GM18517 (cell line): ENCODE measurements around the gene DDIT3.

Source experiments
- ATAC-seq: cut with Tn5 transposase; IDR thresholded peaks from one replicate; pipeline ENCODE4 v1.9.1; 2021; ENCODE audit warnings: mild to moderate bottlenecking, moderate library complexity; ENCODE audit not compliant: unreplicated experiment

The DDIT3 gene

DNA sequence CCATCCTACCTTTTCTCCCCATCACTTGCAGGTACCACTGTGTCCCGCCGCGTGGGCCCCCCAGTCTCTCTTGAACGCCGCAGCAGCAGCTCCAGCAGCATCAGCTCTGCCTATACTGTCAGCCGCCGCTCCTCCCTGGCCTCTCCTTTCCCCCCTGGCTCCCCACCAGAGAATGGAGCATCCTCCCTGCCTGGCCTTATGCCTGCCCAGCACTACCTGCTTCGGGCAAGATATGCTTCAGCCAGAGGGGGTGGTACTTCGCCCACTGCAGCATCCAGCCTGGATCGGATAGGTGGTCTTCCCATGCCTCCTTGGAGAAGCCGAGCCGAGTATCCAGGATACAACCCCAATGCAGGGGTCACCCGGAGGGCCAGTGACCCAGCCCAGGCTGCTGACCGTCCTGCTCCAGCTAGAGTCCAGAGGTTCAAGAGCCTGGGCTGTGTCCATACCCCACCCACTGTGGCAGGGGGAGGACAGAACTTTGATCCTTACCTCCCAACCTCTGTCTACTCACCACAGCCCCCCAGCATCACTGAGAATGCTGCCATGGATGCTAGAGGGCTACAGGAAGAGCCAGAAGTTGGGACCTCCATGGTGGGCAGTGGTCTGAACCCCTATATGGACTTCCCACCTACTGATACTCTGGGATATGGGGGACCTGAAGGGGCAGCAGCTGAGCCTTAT, 49.9 kb downstream of the DDIT3 start:
- ATAC-seq: no peak

DNA sequence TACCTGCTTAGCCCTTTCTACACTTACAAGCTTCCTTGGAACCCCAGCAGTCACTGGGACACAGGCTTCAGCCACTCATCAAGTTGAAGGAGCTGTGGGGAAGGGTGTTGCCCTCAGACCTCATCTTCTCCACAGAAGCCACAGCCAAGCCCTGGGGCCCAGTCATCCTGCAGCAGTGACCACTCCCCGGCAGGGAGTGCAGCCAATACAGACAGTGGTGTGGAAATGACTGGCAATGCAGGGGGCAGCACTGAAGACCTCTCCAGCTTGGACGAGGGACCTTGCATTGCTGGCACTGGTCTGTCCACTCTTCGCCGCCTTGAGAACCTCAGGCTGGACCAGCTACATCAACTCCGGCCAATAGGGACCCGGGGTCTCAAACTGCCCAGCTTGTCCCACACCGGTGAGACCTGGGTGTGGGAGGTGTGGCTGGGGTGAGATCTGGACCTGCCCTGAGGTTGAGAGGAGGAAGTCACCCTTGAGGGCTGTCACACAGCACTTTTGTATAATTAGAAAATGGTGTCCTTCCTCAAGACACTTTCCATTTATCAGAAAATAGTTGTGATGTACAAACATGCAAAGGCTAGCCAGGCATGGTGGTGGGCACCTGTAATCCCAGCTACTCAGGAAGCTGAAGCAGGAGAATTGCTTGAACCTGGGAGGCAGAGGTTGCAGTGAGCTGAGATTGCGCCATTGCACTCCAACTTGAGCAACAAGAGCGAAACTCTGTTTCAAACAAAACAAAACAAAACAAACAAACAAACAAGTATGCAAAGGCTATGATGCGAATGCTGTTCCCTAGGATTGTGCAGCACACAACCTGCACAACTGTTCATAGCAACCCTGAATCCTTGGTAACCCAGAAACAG, 50.8 kb downstream of the DDIT3 start:
- no peak for ATAC-seq

DNA sequence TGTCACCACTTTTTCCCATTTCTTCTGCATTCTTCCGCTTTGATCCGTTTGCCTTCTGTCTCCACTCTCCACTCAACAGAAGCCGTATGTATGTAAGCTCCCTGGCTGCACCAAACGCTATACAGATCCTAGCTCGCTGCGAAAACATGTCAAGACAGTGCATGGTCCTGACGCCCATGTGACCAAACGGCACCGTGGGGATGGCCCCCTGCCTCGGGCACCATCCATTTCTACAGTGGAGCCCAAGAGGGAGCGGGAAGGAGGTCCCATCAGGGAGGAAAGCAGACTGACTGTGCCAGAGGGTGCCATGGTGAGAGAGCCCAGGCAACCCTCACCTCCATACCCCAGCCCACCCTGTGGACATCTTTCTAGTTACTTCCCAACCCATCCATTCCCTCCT, 52.4 kb downstream of the DDIT3 start:
- ATAC-seq: no peak

DNA sequence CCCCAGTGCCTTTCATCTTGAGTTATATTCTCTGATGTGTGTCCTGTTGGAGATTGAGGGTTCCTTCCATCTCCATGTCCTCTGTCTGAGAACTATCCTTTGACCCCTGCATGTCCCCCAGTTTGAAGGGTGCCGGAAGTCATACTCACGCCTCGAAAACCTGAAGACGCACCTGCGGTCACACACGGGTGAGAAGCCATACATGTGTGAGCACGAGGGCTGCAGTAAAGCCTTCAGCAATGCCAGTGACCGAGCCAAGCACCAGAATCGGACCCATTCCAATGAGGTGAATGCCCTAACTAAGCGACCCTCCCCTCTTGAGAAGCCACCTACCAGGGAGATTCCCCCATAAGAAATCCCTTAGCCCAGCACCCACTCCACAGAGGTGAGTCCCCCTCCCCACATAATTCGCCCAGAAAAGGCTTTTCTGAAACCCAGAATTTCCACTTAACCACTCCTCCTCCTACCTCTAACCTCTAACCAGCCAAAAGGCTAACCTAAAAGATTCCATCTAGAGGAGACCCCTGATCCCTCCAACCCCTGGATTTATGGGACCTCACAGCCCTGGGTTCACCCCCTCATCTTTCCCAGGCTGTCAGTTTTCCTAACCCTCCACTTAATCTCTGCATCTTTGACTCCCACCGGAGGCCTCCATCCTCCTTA, 53.0 kb downstream of the DDIT3 start:
- no peak for ATAC-seq
